ENCODE measurements around the gene RUFY3.
"Not testable (repeated sequence)": the region's sequence is repeated elsewhere in the genome, so short reads cannot be mapped to it uniquely, and the experiment has no call there.

RUFY3 gene

GRCh38 chr4:70734971-70735370 is 13.2 kb downstream of the RUFY3 start:
- in situ Hi-C loops (cut with MboI; ENCODE audit: low sequenced_read_pairs) = no loop called here

- in situ Hi-C loops (cut with MboI; ENCODE audit: low sequenced_read_pairs) = not testable (repeated sequence)
Measured at GRCh38 chr4:70735915-70736314, 14.2 kb downstream of the RUFY3 start.

GRCh38 chr4:70737006-70737405 is 15.2 kb downstream of the RUFY3 start:
- in situ Hi-C loops (cut with MboI; ENCODE audit: low sequenced_read_pairs) = no loop called here

GRCh38 chr4:70737409-70737808 is 15.6 kb downstream of the RUFY3 start:
- in situ Hi-C loops (cut with MboI; ENCODE audit: low sequenced_read_pairs) = no loop called here

- in situ Hi-C loops (cut with MboI; ENCODE audit: low sequenced_read_pairs) = no loop called here
Measured at GRCh38 chr4:70739496-70740337, 18.0 kb downstream of the RUFY3 start.

- in situ Hi-C loops (cut with MboI; ENCODE audit: low sequenced_read_pairs) = no loop called here
Measured at GRCh38 chr4:70741867-70742658, 20.3 kb downstream of the RUFY3 start.

- in situ Hi-C loops (cut with MboI; ENCODE audit: low sequenced_read_pairs) = no loop called here
Measured at GRCh38 chr4:70743731-70744130, 22.0 kb downstream of the RUFY3 start.

- in situ Hi-C loops (cut with MboI; ENCODE audit: low sequenced_read_pairs) = no loop called here
Measured at GRCh38 chr4:70746179-70746839, 24.5 kb downstream of the RUFY3 start.

- in situ Hi-C loops (cut with MboI; ENCODE audit: low sequenced_read_pairs) = no loop called here
Measured at GRCh38 chr4:70747874-70748273, 26.1 kb downstream of the RUFY3 start.

GRCh38 chr4:70749313-70749712 is 27.5 kb downstream of the RUFY3 start:
- in situ Hi-C loops (cut with MboI; ENCODE audit: low sequenced_read_pairs) = no loop called here

- in situ Hi-C loops (cut with MboI; ENCODE audit: low sequenced_read_pairs) = no loop called here
Measured at GRCh38 chr4:70752236-70752635, 30.5 kb downstream of the RUFY3 start.

GRCh38 chr4:70753630-70754029 is 31.9 kb downstream of the RUFY3 start:
- in situ Hi-C loops (cut with MboI; ENCODE audit: low sequenced_read_pairs) = no loop called here

- in situ Hi-C loops (cut with MboI; ENCODE audit: low sequenced_read_pairs) = no loop called here
Measured at GRCh38 chr4:70754470-70754869, 32.7 kb downstream of the RUFY3 start.

- in situ Hi-C loops (cut with MboI; ENCODE audit: low sequenced_read_pairs) = no loop called here
Measured at GRCh38 chr4:70754990-70755688, 33.4 kb downstream of the RUFY3 start.

- in situ Hi-C loops (cut with MboI; ENCODE audit: low sequenced_read_pairs) = no loop called here
Measured at GRCh38 chr4:70759126-70759525, 37.4 kb downstream of the RUFY3 start.

- in situ Hi-C loops (cut with MboI; ENCODE audit: low sequenced_read_pairs) = no loop called here
Measured at GRCh38 chr4:70759627-70760026, 37.9 kb downstream of the RUFY3 start.

GRCh38 chr4:70760662-70761061 is 38.9 kb downstream of the RUFY3 start:
- in situ Hi-C loops (cut with MboI; ENCODE audit: low sequenced_read_pairs) = no loop called here

GRCh38 chr4:70761276-70761816 is 39.6 kb downstream of the RUFY3 start:
- in situ Hi-C loops (cut with MboI; ENCODE audit: low sequenced_read_pairs) = no loop called here

GRCh38 chr4:70765368-70765767 is 43.6 kb downstream of the RUFY3 start:
- in situ Hi-C loops (cut with MboI; ENCODE audit: low sequenced_read_pairs) = no loop called here

GRCh38 chr4:70768301-70768948 is 46.7 kb downstream of the RUFY3 start:
- in situ Hi-C loops (cut with MboI; ENCODE audit: low sequenced_read_pairs) = no loop called here
